GM19043 (cell line): ENCODE measurements around the gene IFNK.

Source experiments
- ATAC-seq: cut with Tn5 transposase; IDR thresholded peaks from one replicate; pipeline ENCODE4 v1.9.1; 2021; ENCODE audit warnings: low read depth; ENCODE audit not compliant: unreplicated experiment

IFNK gene

DNA sequence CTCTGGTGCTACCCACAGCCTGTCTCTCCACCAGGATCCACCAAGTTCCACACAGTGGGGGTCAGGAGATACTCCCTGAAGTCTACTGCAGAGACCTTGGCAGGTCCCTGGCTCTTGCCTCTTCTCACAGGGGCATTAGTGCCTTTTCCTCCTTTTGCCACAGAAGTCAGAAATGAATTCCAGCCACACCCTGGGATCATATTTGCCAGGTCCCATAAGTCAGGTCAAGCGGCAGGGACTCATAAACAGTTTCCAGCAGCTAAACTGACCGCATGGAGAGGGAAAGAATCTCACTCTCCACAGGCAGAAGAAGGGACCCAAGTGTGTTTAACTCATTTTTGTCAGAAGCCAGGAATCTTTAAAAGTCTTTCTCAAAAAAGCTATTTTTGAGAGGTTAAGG lies 13.3 kb upstream of the IFNK start:
- ATAC-seq, result no peak

DNA sequence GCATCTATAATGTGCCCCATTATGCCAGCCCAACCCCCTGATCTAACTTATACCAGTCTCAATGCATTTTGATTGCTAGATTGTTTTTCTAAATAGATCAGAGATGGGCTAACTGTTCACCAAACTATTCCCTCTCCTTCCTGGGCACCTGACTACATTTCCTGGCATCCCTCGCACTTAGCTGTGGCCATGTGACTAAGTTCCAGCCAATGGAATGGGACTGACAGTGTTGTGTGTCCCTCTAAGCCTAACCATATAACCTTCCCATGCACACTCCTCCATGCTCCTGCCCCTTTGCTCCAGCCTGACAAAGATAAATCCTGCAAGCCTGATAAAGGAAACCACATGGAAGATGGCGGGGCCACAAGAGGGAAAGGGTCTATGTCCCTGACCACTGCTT lies 12.3 kb upstream of the IFNK start:
- no peak for ATAC-seq

DNA sequence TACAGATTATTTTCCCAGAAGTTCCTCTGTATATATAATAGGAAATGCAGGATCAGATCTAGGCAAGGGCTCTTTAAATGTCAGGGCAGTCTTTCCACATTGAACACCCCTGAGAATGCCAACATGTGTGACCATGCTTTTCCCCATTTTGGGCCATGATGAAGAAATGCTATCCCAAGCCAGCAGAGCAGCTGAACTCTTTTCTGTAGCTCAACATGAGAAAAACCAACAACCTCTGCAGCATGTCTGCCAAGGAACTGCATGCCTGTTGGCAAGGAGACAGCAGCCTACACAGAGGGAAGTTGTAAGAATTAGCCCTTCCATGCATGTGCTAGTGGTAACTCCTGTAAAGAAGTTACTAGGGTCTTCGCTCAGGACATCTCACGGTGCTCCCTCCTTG lies 9.5 kb upstream of the IFNK start:
- no peak for ATAC-seq

DNA sequence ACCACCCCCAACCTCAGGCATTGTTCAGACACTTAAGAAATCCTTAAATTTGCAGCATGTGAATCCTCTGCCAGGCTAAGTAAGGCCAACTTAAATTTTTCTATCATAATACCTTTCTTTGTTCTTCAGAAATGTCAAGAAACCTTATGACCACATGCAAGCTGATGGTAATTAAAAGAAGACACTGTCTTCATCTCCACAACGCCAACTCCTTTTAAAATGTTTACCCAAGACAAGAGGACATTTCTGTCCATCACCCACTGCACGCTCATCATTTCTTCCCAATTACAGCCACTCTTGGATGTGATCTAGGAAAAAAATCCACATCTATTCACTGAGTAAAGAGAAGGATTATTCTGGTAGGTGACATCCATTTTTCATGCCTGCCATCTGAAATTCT lies 6.1 kb upstream of the IFNK start:
- no peak for ATAC-seq

DNA sequence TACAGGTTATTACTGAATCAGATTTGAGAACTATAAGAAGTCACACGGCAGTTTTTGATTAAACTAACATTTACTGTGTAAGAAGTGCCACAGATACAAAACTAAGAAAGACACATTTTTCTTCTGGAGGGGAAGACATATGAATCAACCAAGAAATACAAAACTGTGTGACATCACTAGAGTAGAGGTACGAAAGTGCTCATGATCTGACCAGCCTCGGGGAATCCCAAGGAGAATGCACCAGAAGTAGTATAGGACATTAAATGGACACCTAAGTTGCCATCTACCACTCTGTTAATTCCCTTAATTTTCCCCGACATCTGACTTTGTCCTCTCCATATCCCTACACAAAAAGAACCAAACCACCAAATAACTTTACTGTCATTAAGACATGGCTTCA lies 5.3 kb upstream of the IFNK start:
- no peak for ATAC-seq

DNA sequence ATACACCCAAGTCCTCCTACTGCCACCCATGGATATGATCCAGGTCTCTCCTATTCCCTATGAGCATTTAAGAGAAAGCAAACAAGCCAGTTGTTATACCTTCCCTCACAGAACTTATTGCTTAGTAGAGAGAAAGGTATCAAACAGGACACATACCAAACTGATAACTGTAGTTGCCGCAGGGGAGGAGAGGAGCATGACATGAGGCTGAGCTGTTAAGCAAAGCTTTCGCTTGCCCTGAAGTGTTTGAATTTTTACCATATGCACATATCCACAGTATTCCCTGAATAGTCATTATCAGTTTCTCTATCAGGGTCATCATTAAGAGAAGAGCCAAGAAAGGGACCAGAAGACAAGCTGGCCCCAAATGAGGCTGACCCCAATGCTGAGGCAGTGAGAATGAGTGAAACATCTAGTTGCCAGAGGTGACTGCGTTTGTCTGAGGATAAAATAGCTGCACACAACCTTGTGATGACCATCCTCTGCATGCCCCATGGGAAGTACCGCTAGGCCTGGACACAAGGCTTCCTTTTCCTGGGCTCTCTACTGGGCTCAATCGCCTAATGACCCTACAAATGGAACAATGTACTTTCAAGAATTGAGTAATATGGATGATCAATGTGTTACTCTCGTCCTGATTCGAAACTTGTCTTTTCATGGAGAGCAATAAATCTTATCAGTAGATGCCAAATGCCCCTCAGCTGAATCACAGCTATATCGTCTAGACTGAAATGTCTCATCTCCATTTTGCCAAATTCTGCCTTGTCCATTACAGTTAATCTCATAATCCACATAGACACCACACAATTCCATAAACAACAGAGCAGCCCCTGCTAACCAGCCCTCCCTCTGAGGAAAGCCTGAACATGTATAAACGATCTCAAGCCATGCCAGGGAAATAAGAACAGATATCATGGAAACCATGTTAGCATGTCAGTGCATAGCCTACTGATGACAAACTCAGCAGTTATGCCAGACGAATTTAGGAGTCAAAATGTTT lies 4.3 kb upstream of the IFNK start:
- no peak for ATAC-seq

DNA sequence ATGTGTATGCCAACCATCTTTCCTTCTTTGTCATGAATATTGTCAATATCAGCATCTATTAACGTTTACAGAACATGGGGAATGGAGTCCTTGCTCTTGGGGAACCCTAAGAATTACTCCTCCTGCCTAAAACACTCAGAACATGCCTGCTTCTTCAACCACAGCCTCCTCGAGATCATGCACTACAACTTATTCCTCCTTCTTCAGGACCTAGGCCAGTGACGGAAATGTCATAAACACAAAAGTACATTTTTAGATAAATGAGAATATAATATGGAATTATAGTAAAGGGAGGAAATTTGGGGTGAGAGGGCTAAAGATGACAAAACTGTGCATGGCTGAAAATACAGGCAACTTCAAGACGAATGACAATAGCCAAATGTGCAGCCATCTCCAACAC lies 3.1 kb upstream of the IFNK start:
- no peak for ATAC-seq

DNA sequence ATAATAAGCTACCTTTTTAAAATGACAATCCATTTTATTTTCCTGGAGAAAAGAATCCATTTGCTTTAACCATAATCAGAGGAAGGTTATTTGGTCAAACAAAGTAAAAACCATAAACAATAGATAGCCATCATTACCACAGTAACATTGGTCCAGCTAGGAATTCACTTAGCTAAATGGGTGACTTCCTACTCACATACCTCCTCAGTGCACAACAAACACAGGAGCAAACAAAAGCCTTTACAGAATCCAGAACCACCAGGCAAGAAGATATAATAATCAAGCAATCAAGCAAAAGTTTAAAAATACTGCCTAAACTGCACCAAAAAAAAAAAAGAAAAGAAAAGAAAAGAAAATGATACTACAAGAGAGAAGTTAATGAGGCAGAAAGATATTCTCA lies 949 bp upstream of the IFNK start:
- ATAC-seq, result no peak

DNA sequence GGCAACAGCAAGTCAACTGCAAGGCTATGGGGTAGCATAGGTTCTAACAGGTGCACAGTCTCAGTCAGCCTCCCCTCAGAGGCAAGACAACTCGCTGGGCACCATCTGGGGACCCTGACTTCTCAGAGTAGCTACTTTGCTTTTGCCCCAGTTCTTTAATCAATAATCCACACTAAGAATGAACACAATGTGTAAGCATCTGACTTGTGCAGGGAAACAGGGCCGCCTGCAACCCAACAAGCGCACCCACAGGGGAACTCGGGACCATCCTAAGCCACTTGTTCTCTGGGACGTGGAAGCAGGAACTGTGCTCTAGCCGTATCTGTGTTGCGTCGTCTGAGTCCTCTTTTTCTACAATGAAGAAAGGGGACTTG lies 3.6 kb downstream of the IFNK start:
- ATAC-seq, result no peak

DNA sequence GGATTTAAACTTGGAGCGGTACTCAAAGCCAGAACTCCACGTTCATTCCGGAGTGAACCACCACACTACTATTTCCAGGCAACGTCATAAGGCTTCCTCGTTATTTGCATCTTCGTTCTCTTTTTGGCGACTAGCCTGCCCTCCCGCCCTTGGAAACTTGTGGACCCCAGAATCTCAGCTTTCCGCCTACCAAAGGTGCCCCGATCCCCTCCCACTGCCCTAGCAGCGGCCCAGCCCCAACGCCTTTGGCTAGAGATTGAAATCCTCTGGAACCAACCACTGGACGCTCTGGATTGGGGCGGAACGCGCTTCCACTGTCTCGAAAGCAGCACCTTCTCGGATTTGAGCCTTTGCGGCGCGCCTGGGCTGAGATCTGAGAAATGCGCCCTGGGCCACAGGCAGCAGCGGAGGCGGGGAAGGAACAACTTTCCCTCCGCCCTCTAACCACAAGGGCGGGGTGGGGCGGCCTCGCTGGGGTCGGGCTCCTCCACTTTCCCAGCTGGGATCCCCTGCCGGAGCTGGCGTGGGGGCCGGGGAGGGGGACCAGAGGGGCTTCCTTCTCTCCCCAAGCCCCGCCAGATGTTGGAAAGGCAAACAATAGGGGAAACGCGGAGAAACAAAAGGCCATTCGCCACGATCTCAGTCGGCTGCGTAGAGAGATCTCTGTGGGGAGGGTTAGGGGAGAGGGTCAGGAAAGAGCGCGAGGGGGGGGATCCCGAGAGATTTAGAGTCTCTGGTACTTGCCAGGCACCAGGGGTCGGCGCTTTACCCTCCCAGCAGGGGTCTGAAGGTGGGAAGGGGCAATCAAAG lies 4.2 kb downstream of the IFNK start:
- ATAC-seq, result peak; percentile 48

DNA sequence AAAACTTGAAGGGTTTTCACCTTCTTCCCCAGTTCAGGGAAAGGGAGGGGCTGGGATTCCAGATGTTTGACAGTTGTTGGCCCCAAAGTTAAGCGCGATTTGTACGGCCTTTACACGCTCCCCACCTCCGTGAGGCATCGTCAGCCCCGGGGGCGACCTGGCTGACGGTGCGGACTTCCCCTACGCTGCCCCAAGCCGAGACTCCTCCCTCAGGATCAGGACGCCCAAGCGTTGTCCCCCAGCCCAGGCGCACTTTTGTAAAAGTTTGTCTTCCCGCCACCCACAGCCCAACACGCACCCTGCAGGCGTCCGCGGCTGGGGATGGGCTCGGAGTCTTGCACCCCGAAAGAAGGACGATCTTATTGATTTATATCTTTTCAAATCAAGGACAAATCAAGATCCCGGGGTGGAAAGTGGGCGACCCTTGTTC lies 4.8 kb downstream of the IFNK start:
- peak; percentile 38 for ATAC-seq

DNA sequence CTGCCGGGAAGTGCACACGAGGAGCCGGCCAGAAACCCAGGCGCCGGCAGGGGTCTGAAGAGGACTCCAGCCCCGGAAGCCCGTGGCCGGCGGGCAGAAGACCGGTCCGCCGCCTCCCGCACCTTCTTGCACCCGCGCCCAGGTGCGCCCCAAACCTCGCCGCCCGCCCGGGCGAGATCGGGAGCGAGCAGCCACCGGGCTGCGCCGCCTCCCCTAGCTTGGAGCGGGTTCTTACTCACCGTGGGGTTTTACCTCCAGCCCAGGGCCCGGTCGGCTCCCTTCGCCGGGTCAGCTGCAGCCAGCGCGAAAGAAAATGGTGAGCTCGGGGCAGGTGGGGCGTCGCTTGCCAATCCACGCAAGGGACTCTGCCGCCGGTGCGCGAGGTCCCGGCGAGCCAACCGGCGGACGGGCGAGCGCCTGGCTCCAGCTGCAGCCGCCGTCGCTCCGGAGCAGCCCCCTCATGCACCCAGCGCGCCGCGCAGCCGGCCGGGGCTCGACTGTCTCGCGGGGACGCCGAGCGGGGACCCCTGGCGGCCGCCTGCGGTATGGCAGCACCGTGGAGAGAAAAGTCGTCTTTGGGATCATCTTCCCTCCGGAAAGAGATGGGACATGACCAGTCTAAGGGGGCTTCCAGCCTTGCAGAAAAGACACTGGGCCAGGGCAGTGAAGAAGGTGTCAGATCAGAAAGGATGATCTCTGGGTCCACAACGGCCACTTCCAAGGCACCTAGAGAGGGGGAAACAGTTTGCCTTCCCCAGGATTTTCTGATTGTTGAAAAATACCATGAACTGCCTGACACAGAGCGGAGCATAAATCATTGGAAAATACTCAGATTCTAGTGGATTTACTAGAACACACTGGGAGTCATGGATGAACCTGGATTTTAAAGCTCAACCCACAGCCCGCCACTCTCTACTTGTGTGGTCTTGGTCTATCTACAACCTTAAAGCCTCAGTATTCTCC lies 5.5 kb downstream of the IFNK start, which contains the start of gene MOB3B:
TSS of gene MOB3B (minus strand) at position 499 of the 963 bp plus-strand sequence. CDS start 74,264 bp downstream, outside the sequence.
- peak; percentile 69 for ATAC-seq

DNA sequence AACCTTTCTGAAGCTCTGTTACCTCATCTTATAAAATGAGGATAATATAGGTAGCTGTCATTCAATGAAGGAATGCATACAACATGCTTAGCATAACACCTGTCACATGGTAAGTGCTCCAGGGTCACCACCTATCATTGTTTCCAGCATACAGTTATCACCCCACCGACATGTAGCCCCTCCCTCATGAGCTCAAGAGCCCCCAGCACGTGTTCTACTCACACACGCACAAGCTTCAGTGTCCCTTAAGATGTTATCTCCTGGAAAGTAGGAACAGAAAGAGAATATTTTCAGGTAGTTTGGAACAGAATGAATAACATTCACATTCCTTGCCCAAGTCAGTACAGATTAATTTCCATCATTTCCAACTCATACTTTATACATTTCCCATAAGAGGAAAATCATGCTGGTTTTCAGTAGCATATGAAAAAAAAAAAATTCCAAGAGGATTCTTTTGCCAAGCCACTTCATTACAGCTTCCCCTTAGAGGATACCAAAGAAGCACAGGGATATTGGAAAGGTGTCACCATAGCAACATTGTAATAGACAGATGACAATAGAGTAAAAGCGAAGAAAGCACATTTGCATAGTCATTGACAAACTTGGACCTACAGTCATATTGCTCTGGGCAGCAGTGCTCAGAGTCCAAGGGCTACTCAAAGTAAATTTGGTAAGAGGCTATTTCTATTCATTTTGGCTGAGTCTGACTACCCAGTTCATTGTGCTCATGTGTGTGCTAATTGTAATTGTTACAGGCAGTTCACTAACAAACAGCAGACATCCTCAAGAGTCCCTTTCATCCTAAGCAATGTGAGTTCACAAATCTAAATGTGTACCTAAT lies 7.0 kb downstream of the IFNK start:
- ATAC-seq, result no peak

DNA sequence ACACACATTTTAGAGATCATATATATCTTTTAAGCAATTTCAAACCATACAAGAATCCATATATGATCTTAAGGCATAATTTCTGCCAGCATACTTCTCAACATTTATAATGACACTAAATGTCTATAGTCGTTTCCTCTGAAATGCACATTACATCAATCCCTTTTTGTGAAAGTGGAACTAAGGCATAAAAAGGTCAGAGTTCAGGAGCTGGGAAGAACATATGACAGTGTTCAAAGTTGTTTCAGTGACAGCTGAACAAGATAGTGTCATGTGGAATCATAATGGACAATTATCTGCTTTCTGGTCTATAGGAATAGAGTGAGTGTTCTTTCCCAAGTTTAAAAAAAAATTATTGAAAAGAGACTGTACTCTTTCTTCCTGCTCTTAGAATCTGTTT lies 8.0 kb downstream of the IFNK start:
- ATAC-seq, result no peak

DNA sequence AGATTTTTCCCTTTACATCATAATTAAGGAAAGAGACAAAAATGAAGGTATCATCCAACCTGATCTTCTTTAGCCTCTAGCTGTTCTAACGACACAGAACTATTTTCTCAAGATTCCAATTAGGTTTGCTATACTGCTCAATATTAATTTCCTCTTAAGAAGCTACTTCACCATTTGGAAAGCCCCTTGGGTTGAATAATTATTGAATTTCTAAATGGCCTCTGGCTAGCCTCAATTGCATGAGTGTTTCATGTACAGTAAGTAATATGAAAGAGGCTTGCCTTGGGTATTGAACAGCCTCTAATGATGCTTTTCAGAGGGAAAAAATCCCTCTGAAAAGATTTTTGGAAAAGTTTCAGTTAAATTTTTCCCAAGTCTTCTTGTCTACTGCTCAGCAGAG lies 9.2 kb downstream of the IFNK start:
- no peak for ATAC-seq

DNA sequence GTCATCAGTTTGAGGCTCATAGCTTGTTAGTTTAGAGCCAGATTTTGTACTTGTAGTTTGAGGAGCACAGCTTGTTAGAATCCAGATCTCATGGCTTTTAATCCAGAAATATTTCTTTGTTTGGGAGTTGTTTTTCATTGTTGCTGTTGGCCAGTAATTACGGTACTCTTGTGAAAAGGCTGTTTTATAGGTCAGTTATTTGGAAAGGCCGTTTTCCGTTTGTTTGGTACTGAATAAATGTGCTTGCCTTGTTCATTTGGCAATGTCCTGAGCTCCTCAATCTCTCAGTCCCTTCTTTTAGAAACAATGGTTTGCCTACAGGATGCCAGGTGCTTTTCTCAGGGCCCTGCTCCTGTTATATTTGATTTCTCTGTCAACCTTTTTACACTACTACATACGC lies 10.0 kb downstream of the IFNK start:
- ATAC-seq, result no peak

DNA sequence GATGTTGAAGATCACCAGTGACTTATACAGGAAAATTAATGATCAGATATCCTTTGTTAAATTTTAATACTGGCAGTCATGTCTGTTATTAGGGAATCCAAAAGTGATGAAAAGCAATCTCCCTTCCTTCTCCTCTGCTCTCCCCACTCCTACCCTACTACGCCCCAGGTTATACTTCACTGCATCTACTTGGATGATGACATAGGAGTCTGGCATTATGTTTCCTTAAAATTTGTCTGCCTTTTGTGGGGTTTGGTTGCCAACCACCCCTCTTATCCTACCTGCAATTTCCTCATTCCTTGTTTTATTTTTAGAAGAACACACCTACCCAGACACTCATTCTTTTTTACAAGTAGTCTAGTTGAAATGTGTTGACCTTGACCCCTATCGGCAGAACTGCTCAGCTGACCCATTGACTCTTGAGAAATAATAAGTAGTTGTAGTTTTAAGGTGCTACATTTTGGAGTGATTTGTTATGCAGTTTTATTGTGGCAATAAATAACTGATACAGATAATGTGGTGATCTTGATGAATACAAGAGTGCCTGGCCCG lies 10.6 kb downstream of the IFNK start:
- no peak for ATAC-seq

DNA sequence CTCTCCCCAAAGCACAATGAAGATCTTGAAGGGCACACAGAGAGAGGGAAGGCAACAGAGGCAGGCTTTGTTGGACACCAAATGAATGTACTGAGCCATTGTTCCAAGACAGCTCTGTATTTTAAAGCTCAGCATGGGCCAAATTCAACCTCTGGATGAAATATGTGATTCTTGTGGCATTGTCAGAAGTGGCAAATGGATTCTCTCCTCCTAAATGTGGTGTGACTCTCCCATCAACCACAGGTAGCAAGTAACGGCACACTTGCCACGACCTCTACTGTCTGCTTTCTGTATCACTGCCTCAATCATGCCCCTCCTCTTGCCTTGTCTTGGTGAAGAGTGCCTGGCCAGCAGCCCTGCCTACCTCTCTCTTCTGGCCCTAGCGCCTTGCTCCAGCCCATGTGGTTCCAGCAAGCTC lies 11.6 kb downstream of the IFNK start:
- ATAC-seq, result peak; percentile 42

DNA sequence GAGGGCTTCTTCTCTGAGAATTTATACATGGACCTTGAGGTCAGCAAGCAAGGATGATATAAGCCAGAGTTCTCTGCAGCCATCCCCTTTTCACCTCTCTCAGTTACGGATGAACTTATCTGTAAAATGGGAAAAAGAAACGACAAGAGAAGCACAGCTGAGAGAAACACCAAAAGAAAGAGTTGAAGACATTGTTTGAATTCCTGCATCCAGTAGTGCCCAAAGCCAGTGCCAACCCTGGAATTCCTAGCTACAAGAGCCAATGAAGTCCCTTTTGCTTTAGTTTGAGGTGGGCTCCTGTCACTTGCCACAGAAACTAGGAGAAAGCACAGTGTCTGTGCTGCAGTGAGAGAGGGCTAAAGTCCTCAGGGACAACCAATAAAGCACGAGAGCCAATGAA lies 12.1 kb downstream of the IFNK start:
- no peak for ATAC-seq
